ENCODE measurements around the gene PERM1.
"Not testable (repeated sequence)": the region's sequence is repeated elsewhere in the genome, so short reads cannot be mapped to it uniquely, and the experiment has no call there.

Gene PERM1

DNA sequence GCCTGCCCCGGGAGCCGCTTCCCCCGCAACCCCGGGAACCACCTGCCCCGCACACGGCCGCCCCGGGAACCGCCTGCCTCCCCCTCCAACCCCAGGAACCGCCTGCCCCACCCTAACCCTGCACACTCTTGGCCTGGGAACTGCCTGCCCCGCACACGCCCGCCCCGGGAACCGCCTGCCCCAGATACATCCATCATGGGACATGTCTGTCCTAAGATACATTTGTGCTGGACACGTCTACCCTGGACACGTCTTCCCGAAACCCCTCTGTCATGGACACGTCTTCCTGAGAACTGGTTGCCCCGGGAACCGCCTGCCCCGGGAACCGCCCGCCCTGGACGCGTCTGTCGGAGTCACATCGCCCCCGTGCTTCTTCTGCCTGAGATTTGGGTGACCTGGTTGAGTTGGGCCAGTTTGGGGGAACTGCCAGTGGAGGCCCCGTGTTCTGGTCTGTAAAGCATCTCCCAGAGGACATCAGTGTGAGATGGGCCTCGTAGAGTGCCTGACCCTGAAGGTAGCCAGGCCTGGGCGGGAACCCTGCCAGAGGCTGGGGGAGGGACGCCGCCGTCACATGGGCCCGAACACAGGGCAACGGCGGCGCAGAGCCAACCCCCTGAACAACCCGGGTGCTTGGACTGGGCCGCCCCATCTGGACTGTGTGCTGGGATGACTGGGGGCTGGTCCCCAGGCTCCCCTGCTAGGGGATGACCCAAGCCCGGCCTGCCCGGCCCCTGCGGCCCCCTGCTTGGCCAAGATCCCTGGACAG, 3.6 kb downstream of the PERM1 start:
- DNase-seq (ENCODE audit: low read depth) = no peak

GRCh38 chr1:976791-977190, 5.1 kb downstream of the PERM1 start:
- DNase-seq (ENCODE audit: low read depth) = not testable (repeated sequence)

- DNase-seq (ENCODE audit: low read depth) = no peak
Measured at GRCh38 chr1:975896-976683, 5.8 kb downstream of the PERM1 start.

GRCh38 chr1:975365-975764, 6.5 kb downstream of the PERM1 start:
- DNase-seq (ENCODE audit: low read depth) = no peak

- no peak for DNase-seq (ENCODE audit: low read depth)
Measured at GRCh38 chr1:974687-975328, 7.1 kb downstream of the PERM1 start.

DNA sequence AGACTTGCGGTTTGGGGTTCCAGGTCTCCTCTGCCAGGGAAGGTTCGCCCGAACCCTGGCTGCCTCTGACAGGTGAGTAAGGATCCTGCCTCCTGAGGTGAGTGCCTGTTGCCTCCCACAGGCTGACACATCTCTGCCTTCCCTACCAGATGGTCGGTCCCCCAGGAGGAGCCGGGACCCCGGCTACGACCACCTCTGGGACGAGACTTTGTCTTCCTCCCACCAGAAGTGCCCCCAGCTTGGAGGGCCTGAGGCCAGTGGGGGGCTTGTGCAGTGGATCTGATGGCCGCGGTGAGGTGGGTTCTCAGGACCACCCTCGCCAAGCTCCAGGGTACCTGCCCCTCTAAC, 7.6 kb downstream of the PERM1 start:
- no peak for DNase-seq (ENCODE audit: low read depth)

- no peak for DNase-seq (ENCODE audit: low read depth)
Measured at GRCh38 chr1:973459-974292, 8.2 kb downstream of the PERM1 start.

GRCh38 chr1:972726-973458, 9.0 kb downstream of the PERM1 start:
- no peak for DNase-seq (ENCODE audit: low read depth)

GRCh38 chr1:971751-972506, 10.0 kb downstream of the PERM1 start:
- DNase-seq (ENCODE audit: low read depth) = no peak

DNA sequence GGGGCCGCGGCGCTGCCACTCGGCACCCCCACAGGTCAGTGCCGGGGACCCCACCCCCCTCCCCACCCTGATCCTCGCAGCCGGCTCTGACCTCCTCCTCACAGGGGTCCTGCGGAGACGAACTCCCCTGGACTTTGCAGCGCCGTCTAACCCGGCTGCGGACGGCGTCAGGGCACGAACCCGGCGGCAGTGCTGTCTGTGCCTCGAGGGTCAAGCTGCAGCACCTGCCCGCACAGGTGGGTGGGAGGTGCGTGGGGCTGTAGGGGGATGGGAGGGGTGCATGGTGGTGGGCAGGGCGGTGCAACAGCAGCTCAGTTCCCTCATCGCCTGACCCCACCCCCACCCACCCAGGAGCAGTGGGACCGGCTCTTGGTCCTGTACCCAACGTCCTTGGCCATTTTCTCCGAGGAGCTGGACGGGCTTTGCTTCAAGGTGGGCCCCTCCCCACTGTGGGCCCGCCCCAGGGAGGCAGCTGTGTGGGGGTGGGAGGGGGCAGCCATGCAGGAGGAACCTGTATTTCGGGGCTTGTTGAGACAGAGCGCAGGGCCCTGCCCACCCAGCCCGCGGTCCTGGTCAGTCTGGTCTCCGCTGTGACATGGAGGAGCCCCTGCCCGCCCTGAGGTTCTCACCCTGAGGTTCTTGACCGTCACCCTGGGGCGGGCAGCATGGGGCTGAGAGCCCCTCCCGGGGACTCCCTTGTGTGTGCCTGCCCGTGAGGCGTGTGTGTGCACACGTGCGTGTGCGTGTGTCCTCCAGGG, 10.7 kb downstream of the PERM1 start:
- DNase-seq (ENCODE audit: low read depth) = no peak

DNA sequence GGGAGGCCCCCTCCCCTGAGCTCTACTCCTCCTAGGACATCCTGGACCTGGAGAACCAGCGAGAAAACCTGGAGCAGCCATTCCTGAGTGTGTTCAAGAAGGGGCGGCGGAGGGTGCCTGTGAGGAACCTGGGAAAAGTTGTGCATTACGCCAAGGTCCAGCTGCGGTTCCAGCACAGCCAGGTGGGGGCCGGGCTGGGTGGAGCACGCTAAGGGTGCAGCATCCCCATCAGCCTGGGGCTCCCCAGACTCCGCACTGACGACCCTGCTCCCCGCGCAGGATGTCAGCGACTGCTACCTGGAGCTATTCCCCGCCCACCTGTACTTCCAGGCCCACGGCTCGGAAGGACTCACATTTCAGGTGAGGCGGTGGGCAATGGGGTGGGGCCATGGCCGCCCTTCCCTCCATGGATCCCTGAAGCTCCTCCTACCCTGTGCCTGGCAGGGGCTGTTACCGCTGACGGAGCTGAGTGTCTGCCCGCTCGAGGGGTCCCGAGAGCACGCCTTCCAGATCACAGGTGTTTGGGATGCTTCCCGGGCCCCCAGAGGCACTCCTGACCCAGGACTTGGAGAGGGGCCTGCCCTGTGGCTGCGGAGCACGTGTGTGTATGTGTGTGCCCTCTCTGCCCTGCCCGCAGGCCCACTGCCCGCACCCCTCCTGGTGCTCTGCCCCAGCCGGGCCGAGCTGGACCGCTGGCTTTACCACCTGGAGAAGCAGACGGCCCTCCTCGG, 11.5 kb downstream of the PERM1 start:
- DNase-seq (ENCODE audit: low read depth) = no peak

- no peak for DNase-seq (ENCODE audit: low read depth)
Measured at GRCh38 chr1:969260-969855, 12.5 kb downstream of the PERM1 start.

- DNase-seq (ENCODE audit: low read depth) = no peak
Measured at GRCh38 chr1:967466-968343, 14.2 kb downstream of the PERM1 start.

DNA sequence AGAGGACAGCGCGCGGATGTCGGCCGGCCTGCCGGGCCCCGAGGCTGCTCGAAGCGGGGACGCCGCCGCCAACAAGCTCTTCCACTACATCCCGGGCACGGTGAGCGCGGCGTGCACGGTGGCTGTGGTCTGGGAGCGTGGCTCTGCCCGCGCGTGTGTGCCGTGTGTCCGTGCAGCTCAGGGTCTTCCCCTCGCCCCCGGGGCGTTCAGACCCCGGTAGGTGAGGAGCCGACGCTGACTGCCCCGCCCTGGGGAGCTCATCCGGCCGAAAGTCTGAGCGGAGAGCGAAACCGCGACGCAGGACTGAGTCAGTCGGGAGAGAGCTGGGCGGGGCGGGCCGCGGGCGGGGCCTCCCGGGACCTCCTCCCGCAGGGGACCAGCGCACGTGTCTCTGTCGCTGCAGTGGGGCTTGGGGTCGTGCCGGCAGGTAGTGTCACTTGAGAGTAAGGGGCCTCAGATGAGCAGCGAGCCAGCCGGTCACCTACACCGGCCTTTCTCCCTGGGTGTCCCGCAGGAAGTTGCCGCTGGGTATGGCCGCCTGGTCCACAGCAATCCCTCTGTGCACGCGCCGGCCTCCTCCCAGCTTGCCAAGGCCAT, 15.1 kb downstream of the PERM1 start:
- peak; percentile 41 for DNase-seq (ENCODE audit: low read depth)

- no peak for DNase-seq (ENCODE audit: low read depth)
Measured at GRCh38 chr1:966135-966703, 15.7 kb downstream of the PERM1 start, which contains the start of gene PLEKHN1. TSS of gene PLEKHN1 (plus strand) at chr1:966482. CDS start at chr1:966532, 50 bp downstream.

- no peak for DNase-seq (ENCODE audit: low read depth)
Measured at GRCh38 chr1:965526-966134, 16.3 kb downstream of the PERM1 start.

All from CMK (cell line).